ENCODE measurements around the gene MMAB. TPM values are rescaled to one million over a fixed set of nuclear protein-coding genes. Genes with fewer than 3 reads are reported as not detected.

The MMAB gene
- total RNA-seq, 2 donors from 2014 or later, result 23.1 to 79.2 TPM

DNA sequence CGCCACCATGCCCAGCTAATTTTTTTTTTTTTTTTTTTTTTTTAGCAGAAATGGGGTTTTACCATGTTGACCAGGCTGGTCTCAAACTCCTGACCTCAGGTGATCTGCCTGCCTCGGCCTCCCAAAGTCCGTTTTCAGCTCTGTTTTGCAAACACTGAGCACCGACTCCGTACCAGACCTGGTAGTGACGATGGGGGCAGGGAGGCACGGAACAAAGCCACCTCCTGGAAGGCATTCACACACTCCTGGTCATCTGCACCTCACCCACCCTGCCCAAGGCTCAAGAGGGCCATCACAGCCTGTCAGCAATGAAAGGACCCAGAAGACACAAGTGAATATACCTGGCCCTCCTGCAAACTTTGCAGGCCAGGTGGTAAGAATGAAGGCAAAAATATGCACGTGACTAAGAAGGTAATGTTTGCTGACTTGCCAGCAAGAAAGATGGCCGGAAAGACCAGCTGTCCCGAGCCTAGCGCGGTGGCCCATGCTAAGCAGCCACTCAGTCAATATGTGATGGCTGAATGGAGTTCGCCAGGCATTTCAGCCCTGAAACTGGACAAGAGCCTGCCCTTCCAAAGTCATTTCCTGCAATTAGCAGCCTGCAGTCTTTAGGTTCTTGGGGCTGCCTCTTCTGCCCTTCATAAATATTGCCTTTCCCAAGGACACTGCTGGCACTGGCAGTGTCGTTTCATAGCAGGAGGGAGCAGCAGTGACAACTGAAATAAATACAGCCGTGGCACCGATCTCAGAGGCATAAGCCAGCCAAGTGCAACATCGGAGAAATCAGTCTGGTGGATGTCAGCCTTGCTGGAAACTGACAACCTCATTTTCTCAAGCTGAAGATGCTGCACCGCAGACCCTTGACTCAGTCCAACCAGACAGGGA, 17.6 kb downstream of the MMAB start:
- intact Hi-C loops (cut with DNase I), result no loop called here
- TF ChIP-seq POLR2A (IDR thresholded peaks at IDR 0.05) (no peak), POLR2AphosphoS5 (IDR thresholded peaks at IDR 0.05) (no peak)
- TF ChIP-seq, protein P1, sequence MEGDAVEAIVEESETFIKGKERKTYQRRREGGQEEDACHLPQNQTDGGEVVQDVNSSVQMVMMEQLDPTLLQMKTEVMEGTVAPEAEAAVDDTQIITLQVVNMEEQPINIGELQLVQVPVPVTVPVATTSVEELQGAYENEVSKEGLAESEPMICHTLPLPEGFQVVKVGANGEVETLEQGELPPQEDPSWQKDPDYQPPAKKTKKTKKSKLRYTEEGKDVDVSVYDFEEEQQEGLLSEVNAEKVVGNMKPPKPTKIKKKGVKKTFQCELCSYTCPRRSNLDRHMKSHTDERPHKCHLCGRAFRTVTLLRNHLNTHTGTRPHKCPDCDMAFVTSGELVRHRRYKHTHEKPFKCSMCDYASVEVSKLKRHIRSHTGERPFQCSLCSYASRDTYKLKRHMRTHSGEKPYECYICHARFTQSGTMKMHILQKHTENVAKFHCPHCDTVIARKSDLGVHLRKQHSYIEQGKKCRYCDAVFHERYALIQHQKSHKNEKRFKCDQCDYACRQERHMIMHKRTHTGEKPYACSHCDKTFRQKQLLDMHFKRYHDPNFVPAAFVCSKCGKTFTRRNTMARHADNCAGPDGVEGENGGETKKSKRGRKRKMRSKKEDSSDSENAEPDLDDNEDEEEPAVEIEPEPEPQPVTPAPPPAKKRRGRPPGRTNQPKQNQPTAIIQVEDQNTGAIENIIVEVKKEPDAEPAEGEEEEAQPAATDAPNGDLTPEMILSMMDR (IDR thresholded peaks at IDR 0.05), result no peak
- 78% methylated on average over 18 of the region's 18 CpGs for WGBS

DNA sequence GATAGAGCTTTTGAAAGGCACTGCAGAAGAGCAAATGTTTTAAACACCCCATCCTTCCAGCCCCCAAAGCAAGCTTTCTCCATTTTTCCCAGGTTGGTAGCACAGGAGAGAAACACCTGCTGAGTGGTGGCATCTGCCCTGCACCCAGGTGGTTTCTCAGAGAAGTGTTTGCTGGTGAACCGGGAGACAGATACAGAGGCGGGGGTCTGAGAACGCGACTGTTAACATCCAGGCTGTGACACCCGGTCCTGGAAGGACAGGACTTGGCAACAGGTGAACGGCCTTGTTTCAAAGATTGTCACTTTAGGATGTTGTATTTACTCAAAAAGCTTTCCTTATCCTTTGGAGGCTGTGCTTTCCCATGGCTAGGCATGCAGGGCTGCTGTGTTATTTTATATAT, 18.5 kb downstream of the MMAB start:
- 51% methylated on average over 6 of the region's 6 CpGs for WGBS
- no peak for TF ChIP-seq POLR2A (IDR thresholded peaks at IDR 0.05)
- Histone ChIP-seq H3K36me3 (no peaks in the 10 kb centered on the region), H3K9me3 (no peaks in the 10 kb centered on the region), H3K4me1 (replicated peaks) (no peaks in the 10 kb centered on the region), H3K27me3 (replicated peaks; ENCODE audit: insufficient read depth) (no peaks in the 10 kb centered on the region), H3K4me3 (no peak overlapping the region), H3K27ac (no peak overlapping the region)
- intact Hi-C loops (cut with DNase I), result no loop called here
- no peak for DNase-seq (ENCODE audit: low spot score)

More for the DNA sequence above, 17.6 kb downstream of the MMAB start:
- Histone ChIP-seq H3K27ac (no peak overlapping the region), H3K4me1 (replicated peaks) (no peaks in the 10 kb centered on the region), H3K4me3 (no peak overlapping the region), H3K27me3 (replicated peaks; ENCODE audit: insufficient read depth) (no peaks in the 10 kb centered on the region), H3K9me3 (no peaks in the 10 kb centered on the region), H3K36me3 (no peaks in the 10 kb centered on the region)
- no peak for DNase-seq (ENCODE audit: low spot score)

DNA sequence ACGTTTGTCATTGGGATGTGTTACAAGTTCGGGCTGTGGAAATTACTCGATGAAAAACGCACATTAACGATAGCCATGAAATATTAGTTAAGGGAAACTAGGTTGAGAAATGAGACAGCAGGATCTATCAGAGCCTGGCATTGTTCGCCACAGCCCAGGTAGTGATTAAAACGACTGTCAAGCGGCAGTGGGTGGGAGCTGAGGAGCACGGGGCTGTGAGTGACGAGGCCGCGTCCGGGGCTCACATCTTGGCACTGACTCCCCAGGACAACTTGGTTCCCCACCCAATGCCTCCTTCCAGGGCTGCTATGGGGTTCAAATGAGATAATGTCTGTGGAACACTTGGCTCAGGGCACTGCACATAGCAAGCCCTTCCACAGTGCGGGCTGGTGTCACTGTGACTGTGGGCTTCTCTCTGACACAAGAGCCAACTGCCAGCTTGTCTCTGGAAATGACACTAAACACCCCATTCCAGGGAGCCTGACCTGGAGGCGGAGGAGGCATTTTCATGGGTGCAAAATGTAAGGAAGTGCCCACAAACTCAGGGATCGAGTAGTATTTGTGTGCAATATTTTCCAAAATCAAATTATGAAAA, 19.3 kb downstream of the MMAB start:
- Histone ChIP-seq H3K4me1 (replicated peaks) (no peaks in the 10 kb centered on the region), H3K27me3 (replicated peaks; ENCODE audit: insufficient read depth) (no peaks in the 10 kb centered on the region), H3K27ac (no peak overlapping the region), H3K4me3 (no peak overlapping the region), H3K9me3 (no peaks in the 10 kb centered on the region), H3K36me3 (no peaks in the 10 kb centered on the region)
- intact Hi-C loops (cut with DNase I), result no loop called here
- no peak for DNase-seq (ENCODE audit: low spot score)
- TF ChIP-seq POLR2A (IDR thresholded peaks at IDR 0.05), result no peak
- no peak for TF ChIP-seq POLR2AphosphoS5 (IDR thresholded peaks at IDR 0.05)
- TF ChIP-seq, protein P1 (IDR thresholded peaks at IDR 0.05), result no peak
- WGBS, result 23% methylated on average over 16 of the region's 16 CpGs

DNA sequence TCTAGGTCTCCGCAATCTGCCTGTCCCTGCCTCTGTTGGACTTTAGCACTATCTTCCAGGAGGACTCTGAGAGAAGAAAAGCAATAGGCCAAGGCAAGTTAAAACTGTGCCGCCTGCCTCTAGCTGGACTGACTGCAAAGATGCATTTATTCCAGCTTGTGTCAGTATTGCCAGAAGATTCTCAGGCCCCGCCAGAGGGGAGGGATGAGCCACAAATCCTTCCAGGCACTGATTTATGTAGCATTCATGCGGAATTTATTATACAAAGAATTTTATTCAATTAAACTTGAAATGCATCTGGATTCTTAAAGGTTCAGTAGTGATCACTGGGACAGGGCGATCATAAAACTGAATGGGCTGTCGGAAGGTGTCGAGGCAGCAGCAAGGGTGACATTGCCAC, 19.8 kb downstream of the MMAB start:
- Histone ChIP-seq H3K27me3 (replicated peaks; ENCODE audit: insufficient read depth) (no peaks in the 10 kb centered on the region), H3K4me3 (no peak overlapping the region), H3K9me3 (no peaks in the 10 kb centered on the region), H3K36me3 (no peaks in the 10 kb centered on the region), H3K4me1 (replicated peaks) (no peaks in the 10 kb centered on the region), H3K27ac (no peak overlapping the region)
- DNase-seq (ENCODE audit: low spot score), result no peak
- TF ChIP-seq, protein P1 (IDR thresholded peaks at IDR 0.05), result no peak
- TF ChIP-seq POLR2A (IDR thresholded peaks at IDR 0.05) (no peak), POLR2AphosphoS5 (IDR thresholded peaks at IDR 0.05) (no peak)
- intact Hi-C loops (cut with DNase I), result no loop called here
- 49% methylated on average over 7 of the region's 7 CpGs for WGBS

DNA sequence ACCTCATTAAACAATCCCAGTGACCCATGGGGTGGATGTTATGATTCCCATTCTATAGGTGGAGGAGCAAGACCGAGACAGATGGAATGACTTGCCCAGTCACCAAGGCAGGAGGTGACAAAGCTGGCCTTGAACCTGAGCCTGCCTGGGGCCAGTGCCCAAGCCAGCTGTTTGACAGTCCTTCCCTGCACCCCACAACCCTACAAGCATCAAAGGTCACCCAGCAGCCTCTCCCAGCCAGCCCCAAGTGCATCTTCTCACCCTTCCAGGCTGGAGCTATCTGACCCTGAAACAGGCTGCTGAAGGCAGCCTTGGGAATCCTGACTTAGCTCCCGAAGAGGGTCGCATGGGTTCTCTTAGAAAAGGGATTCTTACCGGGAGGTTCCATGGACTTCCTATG, 20.3 kb downstream of the MMAB start:
- no peak overlapping the region for H3K4me3 ChIP-seq
- no peak for TF ChIP-seq POLR2AphosphoS5 (IDR thresholded peaks at IDR 0.05)
- TF ChIP-seq POLR2A (IDR thresholded peaks at IDR 0.05), result no peak
- H3K27ac ChIP-seq, result no peak overlapping the region
- H3K36me3 ChIP-seq, result no peaks in the 10 kb centered on the region
- no peaks in the 10 kb centered on the region for H3K4me1 ChIP-seq (replicated peaks)
- H3K27me3 ChIP-seq (replicated peaks; ENCODE audit: insufficient read depth), result no peaks in the 10 kb centered on the region
- no peak for DNase-seq (ENCODE audit: low spot score)
- WGBS, result 74% methylated on average over 4 of the region's 4 CpGs
- no peaks in the 10 kb centered on the region for H3K9me3 ChIP-seq
- intact Hi-C loops (cut with DNase I), result no loop called here
